ENCODE measurements around the gene NR3C2. TPM values are rescaled to one million over a fixed set of nuclear protein-coding genes. Genes with fewer than 3 reads are reported as not detected.

Gene NR3C2
- total and polyA plus RNA-seq, 10 of the 15 experiments (the other 5 are each of a cell fraction or from before 2014, with no cell fraction given), result 0.05 to 0.11 (median 0.08) TPM; not detected in 4

GRCh38 chr4:148270630-148271029 lies 171.6 kb downstream of the NR3C2 start (continued):
- TF ChIP-seq CEBPZ (IDR thresholded peaks at IDR 0.05; ENCODE audit: low read depth, low read length), result no peak
- TF ChIP-seq SREBF1 (IDR thresholded peaks at IDR 0.05; ENCODE audit: low read length), result no peak
- no peak for TF ChIP-seq HDGF (IDR thresholded peaks at IDR 0.05)
- TF ChIP-seq LARP7 (IDR thresholded peaks at IDR 0.05), result no peak
- TF ChIP-seq HDAC2 (IDR thresholded peaks at IDR 0.05), result no peak
- no peak for TF ChIP-seq KLF5 (IDR thresholded peaks at IDR 0.05; ENCODE audit: partially characterized antibody)

- POLR2A ChIA-PET, result no interaction called here
- no peaks in the 10 kb centered on the region for H3K9me3 ChIP-seq (replicated peaks; ENCODE audit: control insufficient read depth, insufficient read depth, low read length)
- ATAC-seq (no peak), DNase-seq (ENCODE audit: low read depth, low spot score) (no peak), FAIRE-seq (no peak)
- RAD21 ChIA-PET (ENCODE audit: unreplicated experiment), result no interaction called here
- TF ChIP-seq ZNF217 (IDR thresholded peaks at IDR 0.05) (no peak), RAD21 (IDR thresholded peaks at IDR 0.05; ENCODE audit: insufficient read depth, low read depth, low read length) (no peak), ASH2L (IDR thresholded peaks at IDR 0.05; ENCODE audit: borderline replicate concordance, low read depth) (no peak), BMI1 (IDR thresholded peaks at IDR 0.05; ENCODE audit: borderline replicate concordance) (no peak), ZZZ3 (IDR thresholded peaks at IDR 0.05; ENCODE audit: control insufficient read depth, insufficient read length, low read depth) (no peak), TARDBP (IDR thresholded peaks at IDR 0.05; ENCODE audit: borderline replicate concordance) (no peak), JUNB (IDR thresholded peaks at IDR 0.05) (no peak), USF1 (IDR thresholded peaks at IDR 0.05; ENCODE audit: borderline replicate concordance, extremely low read length, insufficient read depth, low read depth, low read length) (no peak), SRF (IDR thresholded peaks at IDR 0.05; ENCODE audit: low read depth in 2 of 2, low read length in 2 of 2) (no peak), USF2 (IDR thresholded peaks at IDR 0.05; ENCODE audit: borderline replicate concordance, low read depth, low read length) (no peak), CBX3 (IDR thresholded peaks at IDR 0.05; ENCODE audit: borderline replicate concordance, low read depth) (no peak), STAT1 (conservative IDR thresholded peaks at IDR 0.05) (no peak), EZH2 (IDR thresholded peaks at IDR 0.05; ENCODE audit: borderline replicate concordance, control insufficient read depth, low read depth, low read length) (no peak)
- H3K4me3 ChIP-seq, result no peak overlapping the region
- no peak overlapping the region for H3K27ac ChIP-seq (ENCODE audit: control insufficient read depth, insufficient read depth)
- intact Hi-C loops (cut with micrococcal nuclease; ENCODE audit: unreplicated experiment), result no loop called here
- SMC1A ChIA-PET (ENCODE audit: uncharacterized antibody, unreplicated experiment), result interaction anchor here (0.7 to 1.7 kb wide), 3 partner anchors 10 to 420 kb away, joined by 3 read pairs; no protein-coding TSS in a partner anchor
- H3K79me2 ChIP-seq (ENCODE audit: control insufficient read depth, insufficient read depth, low read length), result no peaks in the 10 kb centered on the region
- no peaks in the 10 kb centered on the region for H3K27me3 ChIP-seq (replicated peaks in 1 of 2; ENCODE audit: control insufficient read depth in 2 of 2, insufficient read depth in 2 of 2, low read length in 1 of 2)
- no peaks in the 10 kb centered on the region for H3K4me1 ChIP-seq (ENCODE audit: control insufficient read depth, insufficient read depth, low read length)
- H4K20me1 ChIP-seq (ENCODE audit: control insufficient read depth, insufficient read depth), result no peaks in the 10 kb centered on the region
- CTCF ChIA-PET, result no interaction called here
- no TSS peak for BruUV-seq (replicated peaks)
- in situ Hi-C loops (cut with MboI), result no loop called here
- 63% methylated on average over 3 of the region's 3 CpGs for whole genome bisulfite sequencing (ENCODE audit: insufficient coverage, insufficient replicate concordance, low lambda C conversion rate, missing lambda C conversion rate)
- no peak overlapping the region for H3K4me2 ChIP-seq (ENCODE audit: control insufficient read depth, insufficient read depth)
- no peaks in the 10 kb centered on the region for H3K36me3 ChIP-seq (ENCODE audit: control insufficient read depth in 2 of 2, insufficient read depth in 2 of 2, low read length in 1 of 2)
- no peak overlapping the region for H2AFZ ChIP-seq (ENCODE audit: control insufficient read depth, low read depth, low read length)
- H3K9ac ChIP-seq (ENCODE audit: control insufficient read depth, insufficient read depth, low read length), result no peak overlapping the region
These were observed 173.4 kb downstream of the NR3C2 start for GRCh38 chr4:148268835-148269234.
